ENCODE measurements around the gene DUSP7. TPM values are rescaled to one million over a fixed set of nuclear protein-coding genes. Genes with fewer than 3 reads are reported as not detected.

The DUSP7 gene
- total RNA-seq, 1 donor from 2014 or later = 24.9 TPM

GRCh38 chr3:52032702-52033408, 23.5 kb downstream of the DUSP7 start:
- TF ChIP-seq CTCF (IDR thresholded peaks at IDR 0.05; ENCODE audit: insufficient read depth, low read depth, low read length) (no peak), EZH2 (IDR thresholded peaks at IDR 0.05; ENCODE audit: insufficient read depth, low read length) (no peak)
- Histone ChIP-seq H2AFZ (ENCODE audit: low read depth, low read length) (no peak overlapping the region), H3K4me2 (ENCODE audit: low read length) (no peak overlapping the region), H4K20me1 (ENCODE audit: insufficient read depth, low read length) (no peaks in the 10 kb centered on the region), H3K4me1 (ENCODE audit: insufficient read depth, low read length) (no peaks in the 10 kb centered on the region), H3K27me3 (ENCODE audit: insufficient read depth, low read length) (no peaks in the 10 kb centered on the region), H3K9me3 (ENCODE audit: insufficient read depth, low read depth, low read length) (peaks cover 4% of the 10 kb centered on the region), H3K79me2 (ENCODE audit: insufficient read depth, low read length) (no peaks in the 10 kb centered on the region), H3K4me3 (ENCODE audit: insufficient read depth, low read depth, low read length) (no peak overlapping the region), H3K36me3 (ENCODE audit: insufficient read depth, low read length) (no peaks in the 10 kb centered on the region), H3K27ac (ENCODE audit: low read depth, low read length) (no peak overlapping the region), H3K9ac (ENCODE audit: low read length) (no peak overlapping the region)
- Mint-ChIP-seq H3K9me3 (ENCODE audit: unreplicated experiment) (peaks cover 17% of the 10 kb centered on the region), H3K36me3 (ENCODE audit: low read depth, unreplicated experiment) (peaks cover 5% of the 10 kb centered on the region), H3K27me3 (ENCODE audit: low read depth, unreplicated experiment) (peaks cover 10% of the 10 kb centered on the region), H3K27ac (ENCODE audit: unreplicated experiment) (no peak overlapping the region), H3K4me1 (ENCODE audit: low read depth, unreplicated experiment) (no peaks in the 10 kb centered on the region), H3K4me3 (ENCODE audit: unreplicated experiment) (no peak overlapping the region)
- FAIRE-seq (no peak), DNase-seq (ENCODE audit: low read depth) (no peak)

- no peaks in the 10 kb centered on the region for H3K27me3 ChIP-seq (ENCODE audit: insufficient read depth, low read length)
- no peaks in the 10 kb centered on the region for H3K4me1 ChIP-seq (ENCODE audit: insufficient read depth, low read length)
- no peak overlapping the region for H3K4me2 ChIP-seq (ENCODE audit: low read length)
- no peaks in the 10 kb centered on the region for H4K20me1 ChIP-seq (ENCODE audit: insufficient read depth, low read length)
- Mint-ChIP-seq H3K9me3 (ENCODE audit: unreplicated experiment) (peaks cover 17% of the 10 kb centered on the region), H3K4me3 (ENCODE audit: unreplicated experiment) (no peak overlapping the region), H3K4me1 (ENCODE audit: low read depth, unreplicated experiment) (no peaks in the 10 kb centered on the region), H3K27ac (ENCODE audit: unreplicated experiment) (no peak overlapping the region), H3K27me3 (ENCODE audit: low read depth, unreplicated experiment) (peaks cover 10% of the 10 kb centered on the region), H3K36me3 (ENCODE audit: low read depth, unreplicated experiment) (peaks cover 5% of the 10 kb centered on the region)
- H3K9ac ChIP-seq (ENCODE audit: low read length) = no peak overlapping the region
- no peaks in the 10 kb centered on the region for H3K36me3 ChIP-seq (ENCODE audit: insufficient read depth, low read length)
- no peak for DNase-seq (ENCODE audit: low read depth)
- H3K4me3 ChIP-seq (ENCODE audit: insufficient read depth, low read depth, low read length) = no peak overlapping the region
- no peaks in the 10 kb centered on the region for H3K79me2 ChIP-seq (ENCODE audit: insufficient read depth, low read length)
- peaks cover 4% of the 10 kb centered on the region for H3K9me3 ChIP-seq (ENCODE audit: insufficient read depth, low read depth, low read length)
- FAIRE-seq = no peak
- no peak for TF ChIP-seq CTCF (IDR thresholded peaks at IDR 0.05; ENCODE audit: insufficient read depth, low read depth, low read length)
- TF ChIP-seq EZH2 (IDR thresholded peaks at IDR 0.05; ENCODE audit: insufficient read depth, low read length) = no peak
- no peak overlapping the region for H2AFZ ChIP-seq (ENCODE audit: low read depth, low read length)
- H3K27ac ChIP-seq (ENCODE audit: low read depth, low read length) = no peak overlapping the region
Measured at GRCh38 chr3:52031896-52032295, 24.5 kb downstream of the DUSP7 start.

DNA sequence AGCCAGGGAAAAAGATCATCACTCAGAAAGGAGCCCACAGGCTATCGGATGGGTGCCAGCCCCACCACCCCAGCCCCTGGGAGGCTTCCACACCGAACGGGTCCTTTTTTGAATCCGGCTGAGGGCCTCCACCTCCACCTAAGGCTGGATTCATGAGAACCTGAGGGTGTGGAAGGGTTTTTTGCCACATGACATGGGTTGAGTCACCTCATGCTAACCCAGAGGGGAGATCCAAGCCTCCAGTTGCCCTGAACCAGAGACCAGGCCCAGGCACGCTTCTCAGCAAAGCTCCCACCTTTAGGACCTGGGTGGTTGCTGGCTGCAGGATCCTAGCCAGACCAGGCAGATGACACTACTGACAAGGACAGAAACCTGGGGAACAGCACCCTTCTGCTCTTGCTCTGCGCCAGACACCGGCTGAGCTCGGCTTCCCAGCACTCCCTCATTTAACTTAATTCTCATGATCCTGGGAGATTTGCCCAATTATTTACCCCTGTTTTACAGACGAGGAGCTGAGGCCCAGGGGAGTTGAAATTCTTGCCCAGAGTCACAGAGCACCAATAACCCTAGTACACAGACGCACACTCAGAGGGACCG, 25.6 kb downstream of the DUSP7 start:
- Histone ChIP-seq H3K27ac (ENCODE audit: low read depth, low read length) (no peak overlapping the region), H3K9me3 (ENCODE audit: insufficient read depth, low read depth, low read length) (peaks cover 4% of the 10 kb centered on the region)

More for the DNA sequence above, 25.6 kb downstream of the DUSP7 start:
- H4K20me1 ChIP-seq (ENCODE audit: insufficient read depth, low read length) = no peaks in the 10 kb centered on the region
- no peaks in the 10 kb centered on the region for H3K36me3 ChIP-seq (ENCODE audit: insufficient read depth, low read length)
- FAIRE-seq (no peak), DNase-seq (ENCODE audit: low read depth) (no peak)
- H3K27me3 Mint-ChIP-seq (ENCODE audit: low read depth, unreplicated experiment) = peaks cover 10% of the 10 kb centered on the region
- no peak overlapping the region for H3K9ac ChIP-seq (ENCODE audit: low read length)
- H3K4me2 ChIP-seq (ENCODE audit: low read length) = no peak overlapping the region
- no peak overlapping the region for H3K27ac Mint-ChIP-seq (ENCODE audit: unreplicated experiment)
- no peak overlapping the region for H2AFZ ChIP-seq (ENCODE audit: low read depth, low read length)
- no peaks in the 10 kb centered on the region for H3K27me3 ChIP-seq (ENCODE audit: insufficient read depth, low read length)
- no peaks in the 10 kb centered on the region for H3K4me1 ChIP-seq (ENCODE audit: insufficient read depth, low read length)
- H3K36me3 Mint-ChIP-seq (ENCODE audit: low read depth, unreplicated experiment) = peaks cover 5% of the 10 kb centered on the region
- TF ChIP-seq EZH2 (IDR thresholded peaks at IDR 0.05; ENCODE audit: insufficient read depth, low read length) = no peak
- no peak for TF ChIP-seq CTCF (IDR thresholded peaks at IDR 0.05; ENCODE audit: insufficient read depth, low read depth, low read length)
- peaks cover 17% of the 10 kb centered on the region for H3K9me3 Mint-ChIP-seq (ENCODE audit: unreplicated experiment)
- H3K4me1 Mint-ChIP-seq (ENCODE audit: low read depth, unreplicated experiment) = peaks cover 6% of the 10 kb centered on the region
- H3K4me3 Mint-ChIP-seq (ENCODE audit: unreplicated experiment) = no peak overlapping the region
- no peaks in the 10 kb centered on the region for H3K79me2 ChIP-seq (ENCODE audit: insufficient read depth, low read length)
- no peak overlapping the region for H3K4me3 ChIP-seq (ENCODE audit: insufficient read depth, low read depth, low read length)
